Omental fat pad (tissue), 4 donors: ENCODE measurements around the gene GDAP1L1. TPM values are rescaled to one million over a fixed set of nuclear protein-coding genes. Genes with fewer than 3 reads are reported as not detected.
A peak's percentile ranks its signal among the peaks of the same experiment; 100 is the strongest.

Experiments
- ATAC-seq: fragments of 150-250 bp; one replicate; pipeline ENCODE4 v1.9.1; 2016; ENCODE audit warnings: mild to moderate bottlenecking, moderate library complexity; ENCODE audit not compliant: low FRiP score
- DNase-seq: peaks from one replicate; pipeline ENCODE4 v3.0.0-alpha.2; 2019; ENCODE audit warnings: low spot score
- total RNA-seq, 4 donors: library from RNA; depleted of rRNA; stranded (reverse); fragments of >200 nt; gene quantifications; one replicate each; pipeline ENCODE4 v1.1.0, GENCODE V29; 2016
- TF ChIP-seq, protein P1 (sequence below), 3 donors: fragments of 450-650 bp; IDR thresholded peaks; one replicate each; pipeline ENCODE4 v1.5.1; 2016 to 2017; ENCODE audit warnings: antibody characterized with exemption in 3 of 3, mild to moderate bottlenecking in 3 of 3, moderate library complexity in 2 of 3

The GDAP1L1 gene
- not detected for total RNA-seq

- TF ChIP-seq, protein P1, sequence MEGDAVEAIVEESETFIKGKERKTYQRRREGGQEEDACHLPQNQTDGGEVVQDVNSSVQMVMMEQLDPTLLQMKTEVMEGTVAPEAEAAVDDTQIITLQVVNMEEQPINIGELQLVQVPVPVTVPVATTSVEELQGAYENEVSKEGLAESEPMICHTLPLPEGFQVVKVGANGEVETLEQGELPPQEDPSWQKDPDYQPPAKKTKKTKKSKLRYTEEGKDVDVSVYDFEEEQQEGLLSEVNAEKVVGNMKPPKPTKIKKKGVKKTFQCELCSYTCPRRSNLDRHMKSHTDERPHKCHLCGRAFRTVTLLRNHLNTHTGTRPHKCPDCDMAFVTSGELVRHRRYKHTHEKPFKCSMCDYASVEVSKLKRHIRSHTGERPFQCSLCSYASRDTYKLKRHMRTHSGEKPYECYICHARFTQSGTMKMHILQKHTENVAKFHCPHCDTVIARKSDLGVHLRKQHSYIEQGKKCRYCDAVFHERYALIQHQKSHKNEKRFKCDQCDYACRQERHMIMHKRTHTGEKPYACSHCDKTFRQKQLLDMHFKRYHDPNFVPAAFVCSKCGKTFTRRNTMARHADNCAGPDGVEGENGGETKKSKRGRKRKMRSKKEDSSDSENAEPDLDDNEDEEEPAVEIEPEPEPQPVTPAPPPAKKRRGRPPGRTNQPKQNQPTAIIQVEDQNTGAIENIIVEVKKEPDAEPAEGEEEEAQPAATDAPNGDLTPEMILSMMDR (IDR thresholded peaks at IDR 0.05) = no peak
- no peak for ATAC-seq
- DNase-seq = no peak
Measured at GRCh38 chr20:44247131-44247571, at the start of gene GDAP1L1. Gene GDAP1L1 (plus strand): TSS chr20:44247308. CDS start chr20:44247335, 27 bp downstream.

DNA sequence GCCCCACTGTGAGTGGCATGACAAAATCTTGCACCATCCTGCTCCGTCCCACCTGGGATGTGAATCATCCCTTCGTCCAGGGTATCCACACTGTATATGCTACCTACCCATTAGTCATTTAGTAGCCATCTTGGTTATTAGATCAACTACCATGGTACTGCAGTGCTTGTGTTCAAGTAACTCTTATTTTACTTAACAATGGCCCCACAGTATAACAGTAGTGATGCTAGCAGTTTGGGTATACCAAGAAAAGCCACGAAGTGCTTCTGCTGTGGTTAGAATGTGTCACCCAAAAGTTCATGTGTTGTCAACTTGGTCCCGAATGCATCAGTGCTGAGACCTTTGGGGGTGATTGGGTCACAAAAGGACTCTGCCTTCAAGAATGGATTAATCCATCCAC, 48.2 kb upstream of the GDAP1L1 start:
- DNase-seq = no peak

DNA sequence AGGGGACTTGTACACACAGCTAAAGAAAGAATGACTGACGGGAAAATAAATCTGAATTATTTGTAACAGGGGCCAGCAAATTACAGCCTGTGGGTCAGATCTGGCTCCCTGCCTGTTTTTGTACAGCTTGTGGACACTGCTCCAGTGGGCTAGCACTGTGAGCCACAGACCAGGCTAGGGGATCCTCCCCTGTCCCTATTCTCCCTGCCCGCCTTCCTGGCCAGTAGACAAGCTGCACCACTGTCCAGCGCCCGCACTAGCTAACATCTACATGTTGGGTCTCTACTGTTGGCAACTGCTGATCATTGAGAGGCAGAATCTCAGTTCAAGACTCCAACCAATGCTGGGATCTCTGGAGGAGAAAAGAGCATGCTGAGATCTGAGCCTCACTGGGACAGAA, 47.2 kb upstream of the GDAP1L1 start:
- ATAC-seq (no peak), DNase-seq (no peak)
- TF ChIP-seq, protein P1 (IDR thresholded peaks at IDR 0.05) = no peak

More for the DNA sequence above, 48.2 kb upstream of the GDAP1L1 start:
- no peak for ATAC-seq
- TF ChIP-seq, protein P1 (IDR thresholded peaks at IDR 0.05) = no peak

GRCh38 chr20:44200371-44200770, 46.7 kb upstream of the GDAP1L1 start:
- TF ChIP-seq, protein P1 (IDR thresholded peaks at IDR 0.05) = no peak
- ATAC-seq (no peak), DNase-seq (no peak)

DNA sequence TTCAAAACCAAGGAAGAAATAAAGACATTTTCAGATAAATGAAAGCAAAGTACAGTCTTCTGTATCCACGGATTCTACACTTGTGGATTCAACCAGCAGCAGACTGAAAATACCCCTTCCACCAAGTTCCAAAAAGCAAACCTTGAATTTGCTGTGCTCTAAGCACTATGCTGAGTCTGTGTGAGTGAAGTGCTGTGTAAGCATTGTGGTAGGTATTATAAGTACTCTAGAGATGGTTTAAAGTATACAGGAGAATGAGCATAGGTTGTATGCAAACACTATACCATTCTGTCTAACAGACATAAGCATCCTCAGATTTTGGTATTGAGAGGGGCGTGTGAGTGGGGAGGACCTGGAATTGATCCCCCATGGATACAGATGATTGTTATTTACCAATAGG, 46.1 kb upstream of the GDAP1L1 start:
- ATAC-seq (no peak), DNase-seq (no peak)
- TF ChIP-seq, protein P1 (IDR thresholded peaks at IDR 0.05) = no peak

DNA sequence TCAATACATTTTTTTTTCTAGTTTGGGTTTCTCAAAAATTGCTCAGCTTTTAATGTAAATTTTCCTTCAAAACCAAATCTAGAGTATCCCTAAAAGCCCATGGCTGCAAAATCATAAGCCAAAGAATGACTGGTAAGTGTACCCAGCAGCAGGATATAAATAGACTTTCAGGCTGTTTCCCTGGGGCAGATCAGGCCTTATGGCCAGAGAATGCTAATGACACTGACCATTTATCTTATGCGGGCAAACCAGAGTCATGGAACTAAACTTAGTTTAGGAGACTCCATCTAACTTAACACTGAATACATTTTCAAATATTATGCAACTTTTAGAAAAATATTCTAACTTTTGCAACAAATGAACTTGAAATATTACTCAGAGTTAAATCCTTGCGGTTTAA, 43.9 kb upstream of the GDAP1L1 start:
- ATAC-seq (no peak), DNase-seq (no peak)
- TF ChIP-seq, protein P1 (IDR thresholded peaks at IDR 0.05) = no peak

DNA sequence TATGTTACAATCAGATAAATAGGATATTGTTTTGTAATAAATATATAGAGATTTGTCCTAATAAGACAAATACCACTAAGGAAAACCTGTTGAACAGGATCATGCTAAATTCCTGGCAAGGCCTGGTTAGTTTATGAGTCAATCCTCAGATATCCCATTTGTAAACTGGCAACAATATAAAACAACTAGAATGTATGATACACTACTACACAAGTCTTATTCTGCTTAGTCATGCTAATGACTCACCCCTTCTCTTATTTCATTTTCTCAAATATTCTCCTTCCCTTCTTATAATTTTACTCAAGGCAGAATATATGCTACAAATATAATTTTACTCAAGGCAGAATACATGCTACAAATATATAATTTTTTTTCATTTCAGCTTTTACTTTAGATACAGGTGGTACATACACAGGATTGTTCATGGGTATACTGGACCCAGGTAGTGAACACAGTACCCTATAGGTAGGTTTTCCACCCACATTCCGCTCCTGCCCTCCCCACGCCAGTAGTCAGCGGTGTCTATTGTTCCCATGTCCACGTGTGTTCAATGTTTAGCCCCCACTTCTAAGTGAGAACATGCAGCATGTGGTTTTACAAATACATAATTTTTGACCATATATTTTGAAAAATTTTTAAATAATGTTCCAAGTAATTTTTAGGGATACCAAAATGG, 42.8 kb upstream of the GDAP1L1 start:
- TF ChIP-seq, protein P1 (IDR thresholded peaks at IDR 0.05) = no peak
- DNase-seq (no peak), ATAC-seq (peak; percentile 92)
